SJCRH30 (cell line): ENCODE results near the gene PALLD. TPM values are rescaled to one million over a fixed set of nuclear protein-coding genes. Genes with fewer than 3 reads are reported as not detected.

Experiments used
- DNase-seq, 2 experiments: peaks; one replicate each; pipeline ENCODE4 v3.0.0-alpha.2; 2015 to 2020
- H3K27ac ChIP-seq: fragments of 250-450 bp; sonication (Bioruptor Pico); 2 replicates; pipeline ENCODE4 v1.5.1; 2020; ENCODE audit warnings: mild to moderate bottlenecking, moderate library complexity
- H3K27me3 ChIP-seq: fragments of 250-450 bp; sonication (Bioruptor Pico); 2 replicates; pipeline ENCODE4 v1.5.1; 2020; ENCODE audit warnings: mild to moderate bottlenecking, moderate library complexity
- H3K36me3 ChIP-seq: fragments of 250-450 bp; sonication (Bioruptor Pico); 2 replicates; pipeline ENCODE4 v1.5.1; 2020; ENCODE audit warnings: mild to moderate bottlenecking, moderate library complexity
- H3K4me1 ChIP-seq: fragments of 250-450 bp; sonication (Bioruptor Pico); 2 replicates; pipeline ENCODE4 v1.5.1; 2020; ENCODE audit warnings: mild to moderate bottlenecking, moderate library complexity
- H3K4me3 ChIP-seq: fragments of 250-450 bp; sonication (Bioruptor Pico); 2 replicates; pipeline ENCODE4 v1.5.1; 2020; ENCODE audit warnings: mild to moderate bottlenecking, moderate library complexity
- H3K9me3 ChIP-seq: fragments of 250-450 bp; sonication (Bioruptor Pico); replicated peaks from 2 replicates; pipeline ENCODE4 v1.5.1; 2020; ENCODE audit warnings: mild to moderate bottlenecking, moderate library complexity
- total RNA-seq: library from RNA; depleted of rRNA; stranded (reverse); fragments of >200 nt; shearing (Covaris generic); gene quantifications from 2 replicates; pipeline ENCODE4 v1.2.3, GENCODE V29; 2014

The PALLD gene
- total RNA-seq, 1 experiment from 2014 or later = 47.3 TPM

DNA sequence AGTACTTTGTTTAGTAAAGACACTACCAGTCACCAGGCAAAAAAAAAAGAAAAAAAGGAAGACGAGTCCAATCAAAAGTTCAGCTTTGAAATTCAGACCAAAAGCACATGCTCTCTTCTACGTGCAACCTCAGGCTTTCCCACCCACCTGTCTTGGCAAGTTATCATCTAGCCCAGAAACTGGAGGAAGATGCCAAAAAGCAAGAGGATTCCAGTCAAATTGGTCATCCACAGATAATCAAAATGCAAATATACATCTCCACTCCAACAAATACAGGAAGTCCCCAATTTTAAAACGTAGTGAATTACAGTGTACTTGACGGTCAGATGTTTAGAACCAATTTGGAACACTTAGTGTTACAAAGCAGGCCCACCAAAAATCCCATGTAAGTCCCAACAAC lies 96.5 kb downstream of the PALLD start:
- DNase-seq = no peak
- Histone ChIP-seq H3K9me3 (no peaks in the 10 kb centered on the region; the same call in 1 of the 2 replicates), H3K27me3 (no peaks in the 10 kb centered on the region), H3K4me3 (no peak overlapping the region), H3K4me1 (peaks cover 24% of the 10 kb centered on the region), H3K36me3 (no peaks in the 10 kb centered on the region), H3K27ac (no peak overlapping the region)

DNA sequence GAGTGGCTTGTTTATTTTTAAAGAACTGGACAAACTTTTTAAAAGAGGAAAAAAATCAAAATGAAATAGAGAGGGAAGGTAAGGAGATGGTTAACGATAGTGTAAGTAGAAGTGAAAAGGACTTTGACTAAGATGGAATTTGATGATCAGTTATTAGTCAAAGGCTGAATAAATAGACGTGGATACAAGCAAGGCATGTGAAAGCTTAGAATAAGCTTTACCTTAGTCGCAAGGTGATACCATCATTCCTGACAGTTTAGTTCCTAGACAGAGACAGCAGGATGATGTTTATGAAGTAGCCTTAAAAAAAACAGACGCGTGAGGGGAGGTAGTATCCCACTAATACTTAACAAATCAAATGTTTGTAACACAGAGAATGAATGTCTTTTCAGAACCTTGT lies 97.3 kb downstream of the PALLD start:
- Histone ChIP-seq H3K4me3 (no peak overlapping the region), H3K27me3 (no peaks in the 10 kb centered on the region)

GRCh38 chr4:168598191-168598590 lies 101.3 kb downstream of the PALLD start:
- H3K27ac ChIP-seq = no peak overlapping the region
- H3K4me3 ChIP-seq = no peak overlapping the region
- no peak for DNase-seq
- H3K4me1 ChIP-seq = peaks cover 5% of the 10 kb centered on the region
- H3K27me3 ChIP-seq = no peaks in the 10 kb centered on the region
- no peaks in the 10 kb centered on the region; the same call in 1 of the 2 replicates for H3K9me3 ChIP-seq
- no peaks in the 10 kb centered on the region for H3K36me3 ChIP-seq

More for the DNA sequence above, 97.3 kb downstream of the PALLD start:
- Histone ChIP-seq H3K4me1 (peaks cover 17% of the 10 kb centered on the region), H3K9me3 (no peaks in the 10 kb centered on the region; the same call in 1 of the 2 replicates), H3K36me3 (no peaks in the 10 kb centered on the region), H3K27ac (no peak overlapping the region)
- no peak for DNase-seq

DNA sequence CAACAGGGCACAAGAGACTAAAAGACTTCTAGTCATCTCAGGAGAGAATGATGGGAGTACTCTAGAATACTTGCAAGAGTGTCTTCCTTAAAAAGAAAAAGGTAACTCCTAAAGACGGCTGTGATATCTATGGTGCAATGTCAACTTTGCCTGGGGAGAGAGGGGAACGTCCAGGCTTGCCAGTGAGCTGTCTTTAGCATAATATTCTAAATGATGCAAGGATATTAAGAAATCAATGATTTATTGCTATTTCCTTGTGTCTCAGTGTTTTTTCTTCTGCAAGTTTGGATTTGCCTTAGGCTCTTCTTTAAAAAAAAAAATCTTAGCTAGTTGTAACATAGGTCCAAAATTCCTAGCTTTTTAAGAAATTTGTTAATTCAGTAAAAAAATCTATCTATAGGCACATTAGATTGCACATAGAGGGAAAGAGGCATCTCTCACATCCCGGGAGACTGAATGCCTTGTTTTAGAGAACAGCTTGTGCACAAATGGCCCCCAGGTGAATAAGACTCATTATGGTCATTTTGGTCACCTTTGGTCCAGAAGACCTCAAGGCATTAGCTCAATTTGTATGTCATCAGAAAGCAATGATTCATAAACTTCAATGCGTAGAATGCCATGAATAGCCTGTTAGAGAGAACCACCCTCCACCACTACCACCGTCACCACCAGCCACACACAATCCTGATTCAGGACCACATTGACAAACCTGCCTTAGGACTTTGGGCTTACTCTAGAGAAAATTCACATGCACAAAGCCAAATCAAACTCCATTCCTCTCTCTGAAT lies 104.1 kb downstream of the PALLD start:
- DNase-seq = no peak
- H3K4me1 ChIP-seq = peaks cover 18% of the 10 kb centered on the region
- no peak overlapping the region for H3K27ac ChIP-seq
- no peak overlapping the region for H3K4me3 ChIP-seq
- no peaks in the 10 kb centered on the region for H3K9me3 ChIP-seq
- no peaks in the 10 kb centered on the region for H3K27me3 ChIP-seq
- H3K36me3 ChIP-seq = no peaks in the 10 kb centered on the region

- no peak overlapping the region for H3K4me3 ChIP-seq
- no peaks in the 10 kb centered on the region for H3K9me3 ChIP-seq
- no peak for DNase-seq
- H3K27ac ChIP-seq = no peak overlapping the region
- H3K36me3 ChIP-seq = no peaks in the 10 kb centered on the region
- H3K4me1 ChIP-seq = peaks cover 18% of the 10 kb centered on the region
- H3K27me3 ChIP-seq = no peaks in the 10 kb centered on the region
Measured at GRCh38 chr4:168601899-168602298, 105.0 kb downstream of the PALLD start.

DNA sequence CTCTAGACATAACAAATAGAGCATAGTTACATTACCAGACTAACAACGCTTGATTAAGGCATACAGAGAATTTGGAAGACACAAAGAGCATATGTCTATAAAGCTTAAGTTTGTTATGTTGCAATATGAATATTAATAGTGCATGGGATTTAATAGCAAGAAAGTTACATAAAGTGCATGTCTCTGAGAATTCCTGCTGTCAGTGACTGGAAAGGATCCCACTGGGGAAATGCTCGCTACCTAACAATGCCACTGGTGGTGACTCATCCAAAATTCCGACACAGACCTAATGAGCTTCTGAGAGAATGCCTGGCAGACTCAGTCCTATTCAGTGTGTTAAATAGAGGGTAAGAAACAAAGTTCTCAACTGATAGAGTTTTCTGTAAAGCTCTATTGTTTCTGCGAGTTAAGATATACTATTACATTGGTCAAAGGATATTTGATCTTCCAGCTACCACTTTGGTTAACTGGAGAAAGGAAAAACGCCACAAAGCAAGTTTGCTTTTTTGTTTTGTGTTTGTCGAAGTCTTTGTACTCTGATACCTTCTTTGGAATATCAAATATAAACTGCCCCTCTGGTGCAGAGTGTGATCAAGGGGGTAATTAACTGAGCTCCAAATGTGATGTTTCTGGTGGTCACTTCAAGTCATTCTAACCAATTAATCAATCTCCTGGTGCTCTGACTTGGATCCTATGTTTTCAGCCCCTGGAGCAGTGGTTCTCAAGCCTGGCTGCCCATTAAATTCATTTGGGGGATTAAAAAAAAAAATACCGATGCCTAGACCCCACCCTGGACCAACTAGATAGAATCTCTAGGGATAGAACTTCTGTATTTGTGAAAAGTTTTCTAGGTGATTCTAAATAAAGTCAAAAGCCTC lies 107.9 kb downstream of the PALLD start:
- H3K4me3 ChIP-seq = no peak overlapping the region

DNA sequence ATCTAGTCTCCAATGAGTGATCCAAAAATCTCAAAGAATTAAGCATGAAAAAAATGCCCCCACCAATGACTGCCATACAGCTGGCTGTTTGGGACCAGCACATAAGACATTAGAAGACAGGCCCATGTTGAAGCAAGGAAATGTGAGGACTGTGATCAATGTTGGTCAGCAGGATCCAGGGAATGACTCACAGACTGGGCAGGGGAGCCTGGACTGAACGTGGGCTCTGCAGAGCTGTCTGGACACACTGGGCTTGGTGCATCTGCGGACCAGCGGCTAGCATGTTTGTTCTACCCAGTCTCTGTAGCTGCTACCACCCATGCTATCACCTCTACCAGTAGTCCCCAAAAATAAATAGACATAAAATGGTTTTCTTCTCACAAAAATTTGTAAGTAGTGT lies 108.6 kb downstream of the PALLD start:
- H3K27me3 ChIP-seq = no peaks in the 10 kb centered on the region
- peaks cover 20% of the 10 kb centered on the region for H3K4me1 ChIP-seq
- H3K9me3 ChIP-seq = no peaks in the 10 kb centered on the region
- no peak overlapping the region for H3K4me3 ChIP-seq
- peak overlapping the region; percentile 58; the same call in 1 of the 2 replicates for H3K27ac ChIP-seq
- DNase-seq = peak in 1 of 2 experiments; percentile 37
- no peaks in the 10 kb centered on the region for H3K36me3 ChIP-seq

More for the DNA sequence above, 107.9 kb downstream of the PALLD start:
- no peaks in the 10 kb centered on the region for H3K36me3 ChIP-seq
- no peaks in the 10 kb centered on the region for H3K9me3 ChIP-seq
- peak; percentile 61 to 77 for DNase-seq
- H3K27me3 ChIP-seq = no peaks in the 10 kb centered on the region
- H3K4me1 ChIP-seq = peaks cover 20% of the 10 kb centered on the region
- peak overlapping the region; percentile 58 for H3K27ac ChIP-seq

GRCh38 chr4:168607215-168607614 lies 110.4 kb downstream of the PALLD start:
- H3K4me3 ChIP-seq = no peak overlapping the region
- H3K4me1 ChIP-seq = peaks cover 21% of the 10 kb centered on the region
- no peaks in the 10 kb centered on the region for H3K27me3 ChIP-seq
- no peak overlapping the region for H3K27ac ChIP-seq
- H3K36me3 ChIP-seq = no peaks in the 10 kb centered on the region
- no peaks in the 10 kb centered on the region for H3K9me3 ChIP-seq
- DNase-seq = no peak

DNA sequence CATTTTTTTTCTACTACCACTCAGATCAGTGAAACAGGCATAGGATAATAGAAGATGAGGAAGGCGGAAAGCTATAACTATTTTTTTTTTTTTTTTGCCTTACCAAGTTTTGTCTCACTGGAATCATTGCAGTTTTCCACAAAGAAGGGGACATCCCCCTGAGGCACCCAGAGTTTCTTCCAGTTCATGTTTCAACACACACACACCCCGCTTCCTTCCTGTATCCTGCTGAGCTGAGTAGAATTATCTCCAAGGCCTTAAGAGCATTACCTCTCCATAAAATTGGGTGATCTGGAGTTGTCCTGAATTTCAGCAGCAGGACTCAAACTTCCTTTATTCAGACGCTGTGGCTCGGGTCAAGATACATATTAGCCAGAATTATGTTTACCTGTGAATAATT lies 111.9 kb downstream of the PALLD start:
- H3K9me3 ChIP-seq = no peaks in the 10 kb centered on the region
- H3K27me3 ChIP-seq = no peaks in the 10 kb centered on the region
- no peaks in the 10 kb centered on the region for H3K36me3 ChIP-seq
- peaks cover 23% of the 10 kb centered on the region for H3K4me1 ChIP-seq
- no peak overlapping the region for H3K4me3 ChIP-seq
- no peak for DNase-seq
- no peak overlapping the region for H3K27ac ChIP-seq

GRCh38 chr4:168609369-168609768 lies 112.5 kb downstream of the PALLD start:
- no peaks in the 10 kb centered on the region for H3K9me3 ChIP-seq
- H3K36me3 ChIP-seq = no peaks in the 10 kb centered on the region
- H3K27ac ChIP-seq = no peak overlapping the region
- no peak overlapping the region for H3K4me3 ChIP-seq
- DNase-seq = no peak
- peaks cover 17% of the 10 kb centered on the region for H3K4me1 ChIP-seq
- no peaks in the 10 kb centered on the region for H3K27me3 ChIP-seq

DNA sequence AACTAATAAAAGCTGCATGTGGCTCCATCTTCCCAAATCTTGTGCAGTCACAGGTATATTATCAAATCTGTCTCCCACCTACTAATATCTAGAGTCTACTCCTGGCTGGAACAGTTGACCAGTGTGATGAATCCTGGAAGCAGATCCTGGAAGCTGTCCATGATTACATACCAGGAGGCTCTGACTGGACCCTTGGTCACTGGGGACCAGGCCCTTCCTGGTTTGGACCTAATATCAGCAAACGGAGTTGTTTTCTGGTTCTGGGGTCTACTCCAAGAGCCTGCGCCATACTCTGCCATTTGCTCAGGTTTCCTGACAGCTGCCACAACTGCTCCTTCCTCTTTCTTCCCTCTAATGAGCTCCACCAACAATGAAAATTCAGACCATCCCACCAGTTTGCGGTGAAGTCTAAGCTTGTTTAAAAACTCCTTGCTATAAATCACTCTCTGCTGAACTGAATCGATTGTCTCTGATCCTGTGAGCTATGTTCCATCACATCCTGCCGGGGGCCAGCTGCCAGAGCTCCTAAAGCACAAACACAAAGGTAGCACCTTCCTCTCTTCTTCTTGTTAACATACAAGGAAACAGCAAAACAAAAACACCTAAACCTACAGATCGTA lies 114.2 kb downstream of the PALLD start:
- no peaks in the 10 kb centered on the region for H3K36me3 ChIP-seq
- H3K4me3 ChIP-seq = no peak overlapping the region
- DNase-seq = no peak
- no peaks in the 10 kb centered on the region for H3K9me3 ChIP-seq
- no peaks in the 10 kb centered on the region for H3K27me3 ChIP-seq
- peaks cover 21% of the 10 kb centered on the region for H3K4me1 ChIP-seq
- no peak overlapping the region for H3K27ac ChIP-seq

DNA sequence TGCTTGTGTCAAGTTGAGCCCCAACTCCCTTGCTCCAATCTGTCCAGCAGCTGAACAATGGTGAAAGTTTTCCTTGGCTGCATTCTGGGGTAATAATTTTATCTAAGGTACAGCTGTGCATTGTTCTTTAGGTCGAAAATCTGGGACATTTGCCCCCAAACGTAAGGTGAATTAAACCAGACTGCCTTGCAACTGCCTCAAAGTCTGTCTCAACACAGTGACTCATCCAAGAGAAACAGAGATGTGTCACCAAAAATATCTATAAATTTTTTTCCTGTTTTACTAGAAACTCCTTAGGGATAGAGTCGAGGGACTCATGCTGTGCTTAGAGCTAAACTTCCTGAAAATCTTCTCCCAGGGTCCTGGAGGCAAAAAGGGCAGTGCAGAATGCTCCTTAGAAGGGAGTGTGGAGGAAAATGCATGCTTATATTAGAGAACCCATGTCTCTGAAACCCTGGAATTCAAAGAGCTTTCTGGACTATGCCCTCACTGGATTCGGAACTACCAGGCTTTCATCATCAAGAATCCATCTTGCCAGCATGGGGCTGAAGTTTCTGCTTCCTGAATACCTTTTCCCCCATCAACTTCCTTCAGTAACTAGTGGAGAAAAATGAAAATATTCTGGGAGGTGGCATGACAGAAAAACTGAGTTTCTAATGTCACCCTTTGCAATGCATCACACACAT lies 115.7 kb downstream of the PALLD start:
- Histone ChIP-seq H3K27me3 (no peaks in the 10 kb centered on the region), H3K27ac (peak overlapping the region; percentile 1; the same call in 1 of the 2 replicates), H3K36me3 (no peaks in the 10 kb centered on the region), H3K4me3 (no peak overlapping the region), H3K4me1 (peaks cover 24% of the 10 kb centered on the region), H3K9me3 (no peaks in the 10 kb centered on the region)
- no peak for DNase-seq

DNA sequence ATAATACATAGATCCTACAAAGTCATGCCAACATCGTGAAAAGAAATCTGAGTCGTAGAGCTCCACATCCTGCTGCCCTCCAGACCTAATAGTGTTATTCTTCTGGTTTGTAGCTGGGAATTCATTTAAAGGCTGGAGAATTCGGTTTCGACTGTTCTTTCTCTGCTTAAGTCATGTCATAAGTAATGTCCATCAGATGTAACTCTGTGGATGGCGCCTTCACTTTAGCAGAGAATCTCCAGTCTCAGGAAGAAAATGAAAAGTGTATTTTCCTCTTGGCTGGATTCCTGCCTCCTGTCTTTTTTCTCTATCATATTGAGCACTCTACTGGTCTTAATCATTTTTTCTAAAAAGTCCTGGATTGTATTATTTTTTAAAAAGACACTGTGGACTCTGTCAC lies 117.0 kb downstream of the PALLD start:
- no peaks in the 10 kb centered on the region for H3K27me3 ChIP-seq
- H3K27ac ChIP-seq = no peak overlapping the region
- peaks cover 32% of the 10 kb centered on the region for H3K4me1 ChIP-seq
- DNase-seq = no peak
- H3K9me3 ChIP-seq = no peaks in the 10 kb centered on the region
- no peak overlapping the region for H3K4me3 ChIP-seq
- no peaks in the 10 kb centered on the region for H3K36me3 ChIP-seq

- H3K36me3 ChIP-seq = no peaks in the 10 kb centered on the region
- no peaks in the 10 kb centered on the region for H3K9me3 ChIP-seq
- peaks cover 38% of the 10 kb centered on the region for H3K4me1 ChIP-seq
- H3K4me3 ChIP-seq = no peak overlapping the region
- no peak for DNase-seq
- no peak overlapping the region; the same call in 1 of the 2 replicates for H3K27ac ChIP-seq
- H3K27me3 ChIP-seq = no peaks in the 10 kb centered on the region
Measured at GRCh38 chr4:168614281-168615057, 117.6 kb downstream of the PALLD start.
